Gastrocnemius medialis (tissue), 4 donors: ENCODE results near the gene ABCC5. TPM values are rescaled to one million over a fixed set of nuclear protein-coding genes. Genes with fewer than 3 reads are reported as not detected.

Experiments used
- ATAC-seq, 2 donors: fragments of 150-250 bp; one replicate each; pipeline ENCODE4 v1.9.1; 2016
- DNase-seq, 2 donors: peaks; one replicate each; pipeline ENCODE4 v3.0.0-alpha.2; 2019
- H3K27ac ChIP-seq, 4 donors: fragments of 200-600 bp; sonication (generic); 1 replicate in 1 of 4; 2 replicates in 3 of 4; pipeline ENCODE4 v1.5.1; 2016 to 2018; ENCODE audit warnings: mild to moderate bottlenecking in 2 of 4, moderate library complexity in 1 of 4
- H3K27me3 ChIP-seq, 3 donors: fragments of 200-600 bp; sonication (generic) in 2 of 3; 1 replicate in 1 of 3; 2 replicates in 2 of 3; pipeline versions ENCODE4 v1.5.1 to v1.6.0; 2016 to 2019; ENCODE audit warnings: mild to moderate bottlenecking in 1 of 3, moderate library complexity in 1 of 3
- H3K36me3 ChIP-seq, 2 donors: fragments of 200-600 bp; sonication (generic) in 1 of 2; one replicate each; pipeline ENCODE4 v1.5.1; 2017 to 2018
- H3K4me1 ChIP-seq, 2 donors: fragments of 200-600 bp; sonication (generic) in 1 of 2; one replicate each; pipeline ENCODE4 v1.5.1; 2016 to 2017; ENCODE audit warnings: mild to moderate bottlenecking in 2 of 2
- H3K4me3 ChIP-seq, 4 donors: fragments of 200-600 bp; sonication (generic) in 3 of 4; 1 replicate in 1 of 4; 2 replicates in 3 of 4; pipeline ENCODE4 v1.5.1; 2016 to 2019; ENCODE audit warnings: mild to moderate bottlenecking in 2 of 4
- H3K9me3 ChIP-seq, 3 donors: fragments of 200-600 bp; sonication (generic) in 2 of 3; 1 replicate in 1 of 3; 2 replicates in 2 of 3; pipeline ENCODE4 v1.5.1; 2016 to 2019
- POLR2A ChIP-seq, 2 donors: fragments of 450-650 bp; IDR thresholded peaks; one replicate each; pipeline ENCODE4 v1.6.1; 2017; ENCODE audit warnings: antibody characterized with exemption in 2 of 2, mild to moderate bottlenecking in 2 of 2, moderate library complexity in 2 of 2
- in situ Hi-C, 4 donors: fragments of 200-750 bp; cut with MboI; loops; one replicate each; pipeline versions ENCODE4 v1.15.0 to v1.8.0; 2017; ENCODE audit warnings: low sequenced_read_pairs in 4 of 4
- intact Hi-C: fragments of 100-400 bp; cut with DNase I; formaldehyde crosslinking; loops from one replicate; pipeline ENCODE4 v1.15.1; 2023; ENCODE audit warnings: low total_unique reads
- total RNA-seq, 4 donors: library from RNA; depleted of rRNA; stranded (reverse); fragments of >200 nt; gene quantifications; one replicate each; pipeline versions ENCODE4 v1.1.0 to v1.2.3, GENCODE V29; 2016
- TF ChIP-seq, protein P1 (sequence below), 5 experiments: fragments of 450-650 bp in 3 of 5; fragments of 200-600 bp in 2 of 5; sonication (generic) in 2 of 5; IDR thresholded peaks in 4 of 5; conservative IDR thresholded peaks in 1 of 5; 1 replicate in 4 of 5; 2 replicates in 1 of 5; pipeline ENCODE4 v1.5.1; 2016 to 2019; ENCODE audit warnings: antibody characterized with exemption in 5 of 5, mild to moderate bottlenecking in 3 of 5, moderate library complexity in 3 of 5

The ABCC5 gene
- total RNA-seq, 4 donors from 2014 or later = 20.4 to 52.2 (median 39.5) TPM

GRCh38 chr3:184001761-184002160 is 15.9 kb downstream of the ABCC5 start:
- ATAC-seq = no peak
- no peak overlapping the region for H3K4me3 ChIP-seq
- no peaks in the 10 kb centered on the region for H3K36me3 ChIP-seq
- in situ Hi-C loops = no loop called here
- peak overlapping the region; percentile 84 to 88 (median 86) for H3K27ac ChIP-seq
- intact Hi-C loops = loop anchor here (1.0 kb wide), 1 partner anchor 15 kb away; no protein-coding TSS in a partner anchor
- H3K4me1 ChIP-seq = peaks cover 62 to 65% of the 10 kb centered on the region in 2 donors
- no peaks in the 10 kb centered on the region for H3K9me3 ChIP-seq
- DNase-seq = no peak
- TF ChIP-seq, protein P1, sequence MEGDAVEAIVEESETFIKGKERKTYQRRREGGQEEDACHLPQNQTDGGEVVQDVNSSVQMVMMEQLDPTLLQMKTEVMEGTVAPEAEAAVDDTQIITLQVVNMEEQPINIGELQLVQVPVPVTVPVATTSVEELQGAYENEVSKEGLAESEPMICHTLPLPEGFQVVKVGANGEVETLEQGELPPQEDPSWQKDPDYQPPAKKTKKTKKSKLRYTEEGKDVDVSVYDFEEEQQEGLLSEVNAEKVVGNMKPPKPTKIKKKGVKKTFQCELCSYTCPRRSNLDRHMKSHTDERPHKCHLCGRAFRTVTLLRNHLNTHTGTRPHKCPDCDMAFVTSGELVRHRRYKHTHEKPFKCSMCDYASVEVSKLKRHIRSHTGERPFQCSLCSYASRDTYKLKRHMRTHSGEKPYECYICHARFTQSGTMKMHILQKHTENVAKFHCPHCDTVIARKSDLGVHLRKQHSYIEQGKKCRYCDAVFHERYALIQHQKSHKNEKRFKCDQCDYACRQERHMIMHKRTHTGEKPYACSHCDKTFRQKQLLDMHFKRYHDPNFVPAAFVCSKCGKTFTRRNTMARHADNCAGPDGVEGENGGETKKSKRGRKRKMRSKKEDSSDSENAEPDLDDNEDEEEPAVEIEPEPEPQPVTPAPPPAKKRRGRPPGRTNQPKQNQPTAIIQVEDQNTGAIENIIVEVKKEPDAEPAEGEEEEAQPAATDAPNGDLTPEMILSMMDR (IDR thresholded peaks at IDR 0.05 in 4 of 5, conservative IDR thresholded peaks at IDR 0.05 in 1 of 5) = no peak
- TF ChIP-seq POLR2A (IDR thresholded peaks at IDR 0.05) = no peak
- no peaks in the 10 kb centered on the region for H3K27me3 ChIP-seq

DNA sequence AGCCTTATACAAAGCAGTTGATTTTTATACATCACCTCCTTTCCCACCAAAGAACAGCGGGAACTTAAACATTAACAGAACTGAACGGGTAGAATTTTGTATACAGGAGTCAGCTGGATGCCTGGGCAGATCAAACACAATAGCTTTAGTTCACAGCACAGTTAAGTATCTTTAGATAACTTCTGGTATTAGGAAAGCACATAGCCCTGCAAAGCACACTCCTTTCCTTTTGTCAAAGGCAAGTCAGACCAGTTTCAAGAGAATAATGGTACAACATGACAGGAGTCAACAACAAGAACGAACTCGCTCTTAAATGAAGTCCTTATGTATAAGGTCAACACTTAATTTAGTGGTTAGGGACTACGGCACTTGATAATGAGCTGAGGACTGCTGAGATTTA is 26.3 kb downstream of the ABCC5 start:
- DNase-seq = no peak

GRCh38 chr3:183988216-183988790 is 29.4 kb downstream of the ABCC5 start:
- no peaks in the 10 kb centered on the region for H3K27me3 ChIP-seq
- intact Hi-C loops (loop anchor here (10.0 kb wide), 2 partner anchors 54 to 704 kb away; no protein-coding TSS in a partner anchor), in situ Hi-C loops (no loop called here)
- peaks cover 0 to 60% of the 10 kb centered on the region in 2 donors for H3K36me3 ChIP-seq
- H3K27ac ChIP-seq = peak overlapping the region; percentile 75 to 89 (median 84)
- DNase-seq = peak in 1 of 2 donors; percentile 45
- ATAC-seq = peak; percentile 38 to 66
- TF ChIP-seq, protein P1 (IDR thresholded peaks at IDR 0.05 in 4 of 5, conservative IDR thresholded peaks at IDR 0.05 in 1 of 5) = no peak
- no peak for TF ChIP-seq POLR2A (IDR thresholded peaks at IDR 0.05)
- no peak overlapping the region for H3K4me3 ChIP-seq
- peaks cover 37 to 38% of the 10 kb centered on the region in 2 donors for H3K4me1 ChIP-seq
- H3K9me3 ChIP-seq = no peaks in the 10 kb centered on the region

More for the DNA sequence above, 26.3 kb downstream of the ABCC5 start:
- peak overlapping the region in 2 of 4 donors; percentile 8 to 89 for H3K27ac ChIP-seq
- intact Hi-C loops (no loop called here), in situ Hi-C loops (no loop called here)
- H3K27me3 ChIP-seq = no peaks in the 10 kb centered on the region
- TF ChIP-seq, protein P1 (IDR thresholded peaks at IDR 0.05 in 4 of 5, conservative IDR thresholded peaks at IDR 0.05 in 1 of 5) = no peak
- TF ChIP-seq POLR2A (IDR thresholded peaks at IDR 0.05) = no peak
- no peaks in the 10 kb centered on the region for H3K9me3 ChIP-seq
- peaks cover 15 to 19% of the 10 kb centered on the region in 2 donors for H3K4me1 ChIP-seq
- ATAC-seq = no peak
- H3K36me3 ChIP-seq = peaks cover 0 to 39% of the 10 kb centered on the region in 2 donors
- H3K4me3 ChIP-seq = no peak overlapping the region

- H3K36me3 ChIP-seq = peaks cover 0 to 66% of the 10 kb centered on the region in 2 donors
- DNase-seq (peak; percentile 74 to 77), ATAC-seq (peak; percentile 74 to 88)
- H3K4me1 ChIP-seq = peaks cover 47 to 49% of the 10 kb centered on the region in 2 donors
- intact Hi-C loops = loop anchor here (1.0 to 10.0 kb wide), 3 partner anchors 15 to 702 kb away; no protein-coding TSS in a partner anchor
- peak overlapping the region; percentile 75 to 89 (median 84) for H3K27ac ChIP-seq
- no peaks in the 10 kb centered on the region for H3K9me3 ChIP-seq
- no peak overlapping the region for H3K4me3 ChIP-seq
- TF ChIP-seq POLR2A (IDR thresholded peaks at IDR 0.05) = peak in 1 of 2 donors; percentile 8
- TF ChIP-seq, protein P1 (IDR thresholded peaks at IDR 0.05 in 4 of 5, conservative IDR thresholded peaks at IDR 0.05 in 1 of 5) = no peak
- no peaks in the 10 kb centered on the region for H3K27me3 ChIP-seq
- in situ Hi-C loops = no loop called here
These were observed 30.6 kb downstream of the ABCC5 start for GRCh38 chr3:183987000-183987600.
